Ishikawa (cell line): Measurements from ENCODE around the gene PEAK1.

Source experiments
- CEBPB ChIP-seq: IDR thresholded peaks from 2 replicates; pipeline ENCODE4 v1.6.1; 2012
- CREB1 ChIP-seq: IDR thresholded peaks from 2 replicates; pipeline ENCODE4 v1.6.1; 2012; ENCODE audit warnings: low read depth
- EGR1 ChIP-seq: IDR thresholded peaks from 2 replicates; pipeline ENCODE4 v1.6.1; 2012
- EP300 ChIP-seq: IDR thresholded peaks from 2 replicates; pipeline ENCODE4 v1.6.1; 2012; ENCODE audit warnings: borderline replicate concordance
- FOXM1 ChIP-seq: IDR thresholded peaks from 2 replicates; pipeline ENCODE4 v1.6.1; 2012; ENCODE audit warnings: low read depth, borderline replicate concordance
- NFIC ChIP-seq: IDR thresholded peaks from 2 replicates; pipeline ENCODE4 v1.6.1; 2012
- RAD21 ChIP-seq: IDR thresholded peaks from 2 replicates; pipeline ENCODE4 v1.6.1; 2012; ENCODE audit warnings: low read depth
- TAF1 ChIP-seq: IDR thresholded peaks from 2 replicates; pipeline ENCODE4 v1.6.1; 2012; ENCODE audit warnings: low read depth, mild to moderate bottlenecking
- TCF12 ChIP-seq: IDR thresholded peaks from 2 replicates; pipeline ENCODE4 v1.6.1; 2012; ENCODE audit warnings: low read depth
- TEAD4 ChIP-seq: IDR thresholded peaks from 2 replicates; pipeline ENCODE4 v1.6.1; 2012
- YY1 ChIP-seq: IDR thresholded peaks from 2 replicates; pipeline ENCODE4 v1.6.1; 2012; ENCODE audit warnings: low read depth
- ZBTB7A ChIP-seq: IDR thresholded peaks from 2 replicates; pipeline ENCODE4 v1.6.1; 2012; ENCODE audit warnings: low read depth
- TF ChIP-seq, protein P1 (sequence below): IDR thresholded peaks from 2 replicates; pipeline ENCODE4 v1.6.1; 2012
- TF ChIP-seq, protein P2 (sequence below): IDR thresholded peaks from 2 replicates; pipeline ENCODE4 v1.6.1; 2012; ENCODE audit warnings: low read depth, mild to moderate bottlenecking
- TF ChIP-seq, protein P3 (sequence below): IDR thresholded peaks from 2 replicates; pipeline ENCODE4 v1.6.1; 2012

Gene PEAK1

DNA sequence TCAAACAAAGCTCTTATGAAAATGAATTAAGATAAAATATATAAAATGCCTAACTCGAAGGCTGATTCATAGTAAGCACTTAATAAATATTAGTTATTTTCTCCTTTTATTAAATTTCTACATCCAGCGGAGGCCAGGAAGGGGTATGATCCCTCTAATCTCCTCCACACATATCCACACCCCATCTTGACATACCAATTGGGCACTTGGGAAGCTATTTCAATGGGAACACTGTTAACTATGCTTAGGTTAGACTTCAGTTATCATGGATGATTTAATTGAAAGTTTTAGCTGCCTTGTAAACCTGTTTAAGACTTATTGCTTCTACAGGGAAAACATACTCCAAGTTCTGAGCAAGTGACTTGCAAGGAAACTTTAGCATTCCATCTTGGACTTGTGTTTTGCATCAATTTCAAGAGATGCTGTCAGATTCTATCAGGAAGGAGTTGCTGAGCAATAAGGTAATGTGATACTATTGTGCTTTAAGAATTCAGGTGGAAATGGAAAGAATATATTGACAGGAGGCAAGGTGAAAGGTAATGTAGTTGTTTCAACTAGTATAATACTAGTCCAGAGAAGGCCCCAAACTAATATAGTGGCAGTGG, 228.6 kb downstream of the PEAK1 start:
- TF ChIP-seq CREB1 (no peak), RAD21 (no peak), ZBTB7A (no peak), TEAD4 (no peak), EGR1 (no peak), TAF1 (no peak), FOXM1 (no peak), CEBPB (no peak), EP300 (no peak), YY1 (no peak), TCF12 (no peak), NFIC (no peak)
- TF ChIP-seq, protein P1, sequence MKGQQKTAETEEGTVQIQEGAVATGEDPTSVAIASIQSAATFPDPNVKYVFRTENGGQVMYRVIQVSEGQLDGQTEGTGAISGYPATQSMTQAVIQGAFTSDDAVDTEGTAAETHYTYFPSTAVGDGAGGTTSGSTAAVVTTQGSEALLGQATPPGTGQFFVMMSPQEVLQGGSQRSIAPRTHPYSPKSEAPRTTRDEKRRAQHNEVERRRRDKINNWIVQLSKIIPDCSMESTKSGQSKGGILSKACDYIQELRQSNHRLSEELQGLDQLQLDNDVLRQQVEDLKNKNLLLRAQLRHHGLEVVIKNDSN: no peak
- TF ChIP-seq, protein P2, sequence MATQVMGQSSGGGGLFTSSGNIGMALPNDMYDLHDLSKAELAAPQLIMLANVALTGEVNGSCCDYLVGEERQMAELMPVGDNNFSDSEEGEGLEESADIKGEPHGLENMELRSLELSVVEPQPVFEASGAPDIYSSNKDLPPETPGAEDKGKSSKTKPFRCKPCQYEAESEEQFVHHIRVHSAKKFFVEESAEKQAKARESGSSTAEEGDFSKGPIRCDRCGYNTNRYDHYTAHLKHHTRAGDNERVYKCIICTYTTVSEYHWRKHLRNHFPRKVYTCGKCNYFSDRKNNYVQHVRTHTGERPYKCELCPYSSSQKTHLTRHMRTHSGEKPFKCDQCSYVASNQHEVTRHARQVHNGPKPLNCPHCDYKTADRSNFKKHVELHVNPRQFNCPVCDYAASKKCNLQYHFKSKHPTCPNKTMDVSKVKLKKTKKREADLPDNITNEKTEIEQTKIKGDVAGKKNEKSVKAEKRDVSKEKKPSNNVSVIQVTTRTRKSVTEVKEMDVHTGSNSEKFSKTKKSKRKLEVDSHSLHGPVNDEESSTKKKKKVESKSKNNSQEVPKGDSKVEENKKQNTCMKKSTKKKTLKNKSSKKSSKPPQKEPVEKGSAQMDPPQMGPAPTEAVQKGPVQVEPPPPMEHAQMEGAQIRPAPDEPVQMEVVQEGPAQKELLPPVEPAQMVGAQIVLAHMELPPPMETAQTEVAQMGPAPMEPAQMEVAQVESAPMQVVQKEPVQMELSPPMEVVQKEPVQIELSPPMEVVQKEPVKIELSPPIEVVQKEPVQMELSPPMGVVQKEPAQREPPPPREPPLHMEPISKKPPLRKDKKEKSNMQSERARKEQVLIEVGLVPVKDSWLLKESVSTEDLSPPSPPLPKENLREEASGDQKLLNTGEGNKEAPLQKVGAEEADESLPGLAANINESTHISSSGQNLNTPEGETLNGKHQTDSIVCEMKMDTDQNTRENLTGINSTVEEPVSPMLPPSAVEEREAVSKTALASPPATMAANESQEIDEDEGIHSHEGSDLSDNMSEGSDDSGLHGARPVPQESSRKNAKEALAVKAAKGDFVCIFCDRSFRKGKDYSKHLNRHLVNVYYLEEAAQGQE: no peak
- TF ChIP-seq, protein P3, sequence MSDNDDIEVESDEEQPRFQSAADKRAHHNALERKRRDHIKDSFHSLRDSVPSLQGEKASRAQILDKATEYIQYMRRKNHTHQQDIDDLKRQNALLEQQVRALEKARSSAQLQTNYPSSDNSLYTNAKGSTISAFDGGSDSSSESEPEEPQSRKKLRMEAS: no peak

DNA sequence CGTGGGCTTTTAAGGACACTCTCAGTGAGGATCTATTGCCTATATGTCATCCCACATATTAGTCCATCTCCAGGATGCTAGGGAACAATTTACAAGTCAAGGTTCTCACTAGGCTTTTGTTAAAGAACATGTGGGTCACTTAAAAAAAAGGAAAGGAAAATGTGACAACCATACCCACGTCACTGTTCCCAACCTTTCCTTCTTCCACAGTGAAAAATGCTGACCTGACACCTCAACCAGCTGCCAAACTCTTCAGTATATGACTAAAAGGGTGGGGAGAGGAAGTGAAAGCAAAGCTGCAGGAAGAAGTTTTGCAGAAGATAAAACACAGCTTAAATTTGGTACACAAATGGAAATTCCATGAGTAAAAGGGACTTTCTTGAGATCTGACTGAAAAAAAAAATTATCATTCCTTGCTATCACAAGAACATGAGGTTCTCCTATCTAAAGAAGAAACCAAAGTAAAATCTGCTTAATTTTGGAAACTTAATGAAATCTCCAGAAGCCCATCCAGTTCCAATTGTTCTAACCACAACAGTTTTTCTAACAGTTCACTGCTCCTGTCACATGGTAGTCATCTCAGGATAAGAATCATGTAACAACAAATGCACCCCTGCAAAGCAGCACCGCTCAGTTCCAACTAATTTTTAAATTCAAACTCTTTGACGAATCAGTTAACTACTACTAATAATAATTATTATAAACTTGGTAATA, 232.0 kb downstream of the PEAK1 start:
- no peak for TF ChIP-seq CEBPB
- TF ChIP-seq CREB1: no peak
- no peak for TF ChIP-seq EP300
- TF ChIP-seq, protein P3: no peak
- TF ChIP-seq TCF12: no peak
- no peak for TF ChIP-seq TAF1
- TF ChIP-seq YY1: no peak
- TF ChIP-seq, protein P2: no peak
- no peak for TF ChIP-seq NFIC
- no peak for TF ChIP-seq TEAD4
- no peak for TF ChIP-seq ZBTB7A
- no peak for TF ChIP-seq RAD21
- TF ChIP-seq, protein P1: no peak
- no peak for TF ChIP-seq FOXM1
- no peak for TF ChIP-seq EGR1

DNA sequence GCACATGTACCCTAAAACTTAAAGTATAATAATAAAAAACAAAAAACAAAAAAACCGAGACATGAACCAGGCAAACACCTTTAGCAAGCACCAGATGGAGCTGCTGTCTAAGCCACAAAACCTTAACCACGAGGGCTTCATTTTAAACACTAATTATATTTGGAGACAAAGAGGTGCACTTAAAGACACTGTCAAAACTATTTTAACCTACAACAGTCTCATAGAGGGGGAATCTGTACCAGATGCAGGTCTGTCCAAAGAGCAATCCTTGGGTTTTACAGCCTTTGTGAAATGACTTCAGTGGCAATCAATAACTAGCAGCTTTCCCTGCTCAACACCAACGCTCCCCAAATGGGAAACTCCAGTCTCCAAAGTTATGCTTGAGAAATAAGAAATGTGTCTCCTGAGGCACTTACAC, 233.3 kb downstream of the PEAK1 start:
- TF ChIP-seq TAF1: no peak
- TF ChIP-seq RAD21: peak; percentile 63

DNA sequence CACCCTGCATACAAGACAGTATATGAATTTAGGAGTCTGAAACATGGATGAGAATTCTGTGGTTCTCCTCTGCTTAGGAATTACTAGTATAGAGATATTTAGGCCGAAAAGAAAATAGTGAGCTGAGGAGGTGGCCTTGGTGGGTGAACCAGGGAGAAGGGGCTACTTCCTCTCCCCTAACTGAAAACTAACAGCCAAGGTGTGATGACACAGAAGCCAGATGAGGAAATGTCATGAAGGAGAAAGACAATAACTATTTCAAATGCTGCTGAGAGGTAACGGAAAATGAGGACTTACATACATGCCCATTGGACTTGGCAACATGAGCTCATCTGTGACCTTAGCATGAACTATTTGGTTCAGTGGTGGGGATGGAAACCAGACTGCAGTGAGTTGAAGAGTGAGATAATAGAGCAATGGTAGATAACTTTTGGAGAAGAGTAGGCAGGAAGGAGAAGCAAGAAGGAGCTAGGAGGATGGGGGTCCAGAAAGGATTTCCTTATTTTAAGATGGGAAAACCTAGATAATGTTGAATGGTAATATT, 234.6 kb downstream of the PEAK1 start:
- no peak for TF ChIP-seq CEBPB
- no peak for TF ChIP-seq EP300
- no peak for TF ChIP-seq YY1
- no peak for TF ChIP-seq EGR1
- TF ChIP-seq, protein P1: no peak
- TF ChIP-seq RAD21: no peak
- TF ChIP-seq NFIC: no peak
- TF ChIP-seq, protein P3: no peak
- TF ChIP-seq TEAD4: no peak
- TF ChIP-seq, protein P2: no peak
- TF ChIP-seq ZBTB7A: no peak
- no peak for TF ChIP-seq FOXM1
- TF ChIP-seq TAF1: no peak
- no peak for TF ChIP-seq CREB1
- no peak for TF ChIP-seq TCF12
